Measurements from ENCODE around the gene TSPAN11.

The TSPAN11 gene

GRCh38 chr12:30953257-30953656 is 26.7 kb downstream of the TSPAN11 start:
- Histone ChIP-seq H3K9me2 (ENCODE audit: low read depth, low read length) (no peaks in the 10 kb centered on the region), H3K4me2 (ENCODE audit: low read length) (no peak overlapping the region), H3F3A (ENCODE audit: insufficient read depth, low read length) (no peaks in the 10 kb centered on the region), H3K4me3 (ENCODE audit: low read depth, low read length, poor library complexity, severe bottlenecking) (no peak overlapping the region), H3K27me3 (ENCODE audit: insufficient read depth, low read length) (no peaks in the 10 kb centered on the region), H2AFZ (ENCODE audit: low read length) (no peak overlapping the region), H3K9ac (ENCODE audit: low read length) (no peak overlapping the region), H3K79me2 (ENCODE audit: insufficient read depth, low read length) (no peaks in the 10 kb centered on the region), H3K36me3 (ENCODE audit: insufficient read depth, low read length) (no peaks in the 10 kb centered on the region), H3K4me1 (ENCODE audit: insufficient read depth, low read length, severe bottlenecking) (no peaks in the 10 kb centered on the region), H4K20me1 (ENCODE audit: insufficient read depth, low read length) (no peaks in the 10 kb centered on the region), H3K27ac (ENCODE audit: low read depth, low read length, poor library complexity, severe bottlenecking) (no peak overlapping the region), H3K9me3 (ENCODE audit: low read length) (no peaks in the 10 kb centered on the region)
- TF ChIP-seq EZH2 (IDR thresholded peaks at IDR 0.05; ENCODE audit: borderline replicate concordance, low read length) = no peak
- TF ChIP-seq, protein P1, sequence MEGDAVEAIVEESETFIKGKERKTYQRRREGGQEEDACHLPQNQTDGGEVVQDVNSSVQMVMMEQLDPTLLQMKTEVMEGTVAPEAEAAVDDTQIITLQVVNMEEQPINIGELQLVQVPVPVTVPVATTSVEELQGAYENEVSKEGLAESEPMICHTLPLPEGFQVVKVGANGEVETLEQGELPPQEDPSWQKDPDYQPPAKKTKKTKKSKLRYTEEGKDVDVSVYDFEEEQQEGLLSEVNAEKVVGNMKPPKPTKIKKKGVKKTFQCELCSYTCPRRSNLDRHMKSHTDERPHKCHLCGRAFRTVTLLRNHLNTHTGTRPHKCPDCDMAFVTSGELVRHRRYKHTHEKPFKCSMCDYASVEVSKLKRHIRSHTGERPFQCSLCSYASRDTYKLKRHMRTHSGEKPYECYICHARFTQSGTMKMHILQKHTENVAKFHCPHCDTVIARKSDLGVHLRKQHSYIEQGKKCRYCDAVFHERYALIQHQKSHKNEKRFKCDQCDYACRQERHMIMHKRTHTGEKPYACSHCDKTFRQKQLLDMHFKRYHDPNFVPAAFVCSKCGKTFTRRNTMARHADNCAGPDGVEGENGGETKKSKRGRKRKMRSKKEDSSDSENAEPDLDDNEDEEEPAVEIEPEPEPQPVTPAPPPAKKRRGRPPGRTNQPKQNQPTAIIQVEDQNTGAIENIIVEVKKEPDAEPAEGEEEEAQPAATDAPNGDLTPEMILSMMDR (IDR thresholded peaks at IDR 0.05; ENCODE audit: low read length) = no peak

- Histone ChIP-seq H3K4me3 (ENCODE audit: low read depth, low read length, poor library complexity, severe bottlenecking) (no peak overlapping the region), H3K79me2 (ENCODE audit: insufficient read depth, low read length) (no peaks in the 10 kb centered on the region), H2AFZ (ENCODE audit: low read length) (no peak overlapping the region), H3K36me3 (ENCODE audit: insufficient read depth, low read length) (no peaks in the 10 kb centered on the region), H3K9me2 (ENCODE audit: low read depth, low read length) (no peaks in the 10 kb centered on the region), H4K20me1 (ENCODE audit: insufficient read depth, low read length) (no peaks in the 10 kb centered on the region), H3K27me3 (ENCODE audit: insufficient read depth, low read length) (no peaks in the 10 kb centered on the region), H3K9me3 (ENCODE audit: low read length) (no peaks in the 10 kb centered on the region), H3K4me1 (ENCODE audit: insufficient read depth, low read length, severe bottlenecking) (no peaks in the 10 kb centered on the region), H3K4me2 (ENCODE audit: low read length) (no peak overlapping the region), H3K9ac (ENCODE audit: low read length) (no peak overlapping the region), H3F3A (ENCODE audit: insufficient read depth, low read length) (no peaks in the 10 kb centered on the region), H3K27ac (ENCODE audit: low read depth, low read length, poor library complexity, severe bottlenecking) (no peak overlapping the region)
- TF ChIP-seq, protein P1 (IDR thresholded peaks at IDR 0.05; ENCODE audit: low read length) = no peak
- TF ChIP-seq EZH2 (IDR thresholded peaks at IDR 0.05; ENCODE audit: borderline replicate concordance, low read length) = no peak
Observed at GRCh38 chr12:30953951-30954751, 27.6 kb downstream of the TSPAN11 start.

DNA sequence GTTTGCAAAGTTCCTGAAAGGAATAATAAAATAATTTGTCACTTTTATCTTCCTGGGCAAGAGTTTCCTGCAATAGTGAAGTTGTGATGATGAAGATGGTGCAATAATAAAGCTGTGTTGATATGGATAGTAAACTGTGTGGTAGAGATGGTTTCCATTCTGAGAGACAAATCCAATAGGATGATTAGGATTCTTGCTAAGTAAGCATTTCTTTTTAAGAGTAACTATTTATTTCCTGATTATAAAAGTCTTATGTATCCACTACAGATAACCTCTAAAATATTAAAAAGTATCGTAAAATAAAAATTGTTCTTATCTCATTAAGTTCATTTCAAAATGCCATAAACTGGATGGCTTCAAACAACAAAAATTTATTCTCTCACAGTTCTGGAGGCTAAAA is 28.7 kb downstream of the TSPAN11 start:
- no peak overlapping the region for H2AFZ ChIP-seq (ENCODE audit: low read length)
- H3K79me2 ChIP-seq (ENCODE audit: insufficient read depth, low read length) = no peaks in the 10 kb centered on the region
- no peak overlapping the region for H3K4me2 ChIP-seq (ENCODE audit: low read length)
- no peaks in the 10 kb centered on the region for H3K9me3 ChIP-seq (ENCODE audit: low read length)
- no peaks in the 10 kb centered on the region for H3F3A ChIP-seq (ENCODE audit: insufficient read depth, low read length)
- H3K9ac ChIP-seq (ENCODE audit: low read length) = no peak overlapping the region
- H3K4me3 ChIP-seq (ENCODE audit: low read depth, low read length, poor library complexity, severe bottlenecking) = no peak overlapping the region
- no peaks in the 10 kb centered on the region for H3K27me3 ChIP-seq (ENCODE audit: insufficient read depth, low read length)
- no peaks in the 10 kb centered on the region for H3K4me1 ChIP-seq (ENCODE audit: insufficient read depth, low read length, severe bottlenecking)
- H4K20me1 ChIP-seq (ENCODE audit: insufficient read depth, low read length) = no peaks in the 10 kb centered on the region
- H3K36me3 ChIP-seq (ENCODE audit: insufficient read depth, low read length) = no peaks in the 10 kb centered on the region
- H3K9me2 ChIP-seq (ENCODE audit: low read depth, low read length) = no peaks in the 10 kb centered on the region
- TF ChIP-seq, protein P1 (IDR thresholded peaks at IDR 0.05; ENCODE audit: low read length) = no peak
- no peak for TF ChIP-seq EZH2 (IDR thresholded peaks at IDR 0.05; ENCODE audit: borderline replicate concordance, low read length)
- no peak overlapping the region for H3K27ac ChIP-seq (ENCODE audit: low read depth, low read length, poor library complexity, severe bottlenecking)

Data from OCI-LY1 (cell line).